Loucy (cell line): ENCODE results near the gene MMP24.

ENCODE experiments used
- H2AFZ ChIP-seq: fragments of 200-600 bp; sonication (generic); 2 replicates; pipeline ENCODE4 v1.6.0; 2016; ENCODE audit warnings: antibody characterized with exemption, mild to moderate bottlenecking, low read length, moderate library complexity
- H3F3A ChIP-seq: fragments of 200-600 bp; 2 replicates; pipeline ENCODE4 v1.6.0; 2016; ENCODE audit warnings: antibody characterized with exemption, low read depth, mild to moderate bottlenecking
- H3K27me3 ChIP-seq: fragments of 200-600 bp; sonication (generic); 2 replicates; pipeline ENCODE4 v1.6.1; 2014; ENCODE audit warnings: low read length, mild to moderate bottlenecking; ENCODE audit not compliant: insufficient read depth, poor library complexity, severe bottlenecking
- H3K36me3 ChIP-seq: fragments of 200-600 bp; sonication (generic); 2 replicates; pipeline ENCODE4 v1.6.1; 2016; ENCODE audit warnings: low read length; ENCODE audit not compliant: insufficient read depth
- H3K4me1 ChIP-seq: fragments of 200-600 bp; sonication (generic); 2 replicates; pipeline ENCODE4 v1.5.1; 2014; ENCODE audit warnings: low read length, mild to moderate bottlenecking; ENCODE audit not compliant: insufficient read depth, poor library complexity, severe bottlenecking
- H3K4me2 ChIP-seq: fragments of 200-600 bp; sonication (generic); 2 replicates; pipeline ENCODE4 v1.6.0; 2014; ENCODE audit warnings: antibody characterized with exemption, low read length, low read depth, mild to moderate bottlenecking; ENCODE audit not compliant: poor library complexity, severe bottlenecking
- H3K4me3 ChIP-seq: fragments of 200-600 bp; sonication (generic); 2 replicates; pipeline ENCODE4 v1.5.1; 2014; ENCODE audit warnings: low read length, mild to moderate bottlenecking, mixed read lengths; ENCODE audit not compliant: poor library complexity, severe bottlenecking
- H3K79me2 ChIP-seq: fragments of 200-600 bp; sonication (generic); 2 replicates; pipeline ENCODE4 v1.6.1; 2014; ENCODE audit warnings: low read length; ENCODE audit not compliant: insufficient read depth
- H3K9ac ChIP-seq: fragments of 200-600 bp; sonication (generic); 2 replicates; pipeline ENCODE4 v1.6.0; 2014; ENCODE audit warnings: mild to moderate bottlenecking, low read depth, low read length, moderate library complexity; ENCODE audit not compliant: poor library complexity, severe bottlenecking
- H3K9me2 ChIP-seq: fragments of 200-600 bp; sonication (generic); replicated peaks from 2 replicates; pipeline ENCODE4 v1.6.1; 2016; ENCODE audit warnings: low read depth, low read length, mixed read lengths
- H3K9me3 ChIP-seq: fragments of 200-600 bp; sonication (generic); 2 replicates; pipeline ENCODE4 v1.6.1; 2014; ENCODE audit warnings: mild to moderate bottlenecking, antibody characterized with exemption, low read length, low read depth; ENCODE audit not compliant: insufficient read depth
- H4K20me1 ChIP-seq: fragments of 200-600 bp; sonication (generic); 2 replicates; pipeline ENCODE4 v1.6.0; 2014; ENCODE audit warnings: antibody characterized with exemption, low read length, mild to moderate bottlenecking; ENCODE audit not compliant: insufficient read depth, poor library complexity, severe bottlenecking
- EZH2phosphoT487 ChIP-seq: fragments of 200-600 bp; IDR thresholded peaks from 2 replicates; pipeline ENCODE4 v1.6.1; 2018; ENCODE audit warnings: antibody characterized with exemption, mild to moderate bottlenecking, moderate library complexity, borderline replicate concordance
- TF ChIP-seq, protein P1 (sequence below): fragments of 200-600 bp; sonication (generic); conservative IDR thresholded peaks from 2 replicates; pipeline ENCODE4 v1.5.1; 2014; ENCODE audit warnings: mild to moderate bottlenecking, antibody characterized with exemption, low read length

MMP24 gene

DNA sequence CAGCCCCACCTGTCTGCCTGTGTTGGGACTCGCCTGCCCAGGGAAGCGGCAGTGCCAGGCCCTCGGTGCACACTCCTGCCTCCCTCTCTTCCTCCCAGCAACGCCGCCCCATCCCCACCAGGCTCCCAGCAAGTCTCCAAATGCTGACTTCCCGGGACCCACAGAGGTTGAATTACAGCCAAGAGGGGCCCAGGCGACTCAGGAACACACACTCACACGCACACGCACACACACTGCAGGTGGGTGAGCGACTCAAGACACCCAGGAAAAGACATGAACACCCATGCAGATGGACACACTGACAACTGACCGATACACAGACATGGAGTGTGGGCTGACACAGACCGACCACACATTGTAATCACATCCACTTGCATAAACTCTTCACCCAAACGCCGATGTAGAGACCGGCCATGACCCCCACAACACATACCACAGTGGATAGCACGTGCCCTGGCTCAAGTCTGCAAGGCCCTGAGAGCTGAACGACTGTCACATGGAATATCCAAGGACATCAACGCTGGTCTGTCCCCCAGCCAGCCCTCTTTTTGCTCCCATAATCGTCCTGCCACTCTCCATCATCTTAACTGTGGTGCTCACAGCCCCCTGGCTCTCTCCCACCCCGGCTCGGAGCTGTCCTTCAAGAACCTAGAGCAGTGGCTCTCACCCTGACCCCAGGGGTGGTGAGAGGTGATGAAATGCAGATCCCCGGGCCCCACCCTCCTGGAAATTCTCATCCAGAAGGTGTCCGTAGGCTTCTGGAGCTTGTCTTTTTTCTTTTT lies 66.2 kb downstream of the MMP24 start:
- Histone ChIP-seq H3K79me2 (no peaks in the 10 kb centered on the region), H3K9me2 (no peaks in the 10 kb centered on the region), H3K27me3 (no peaks in the 10 kb centered on the region), H3F3A (no peaks in the 10 kb centered on the region), H3K9ac (no peak overlapping the region), H3K9me3 (no peaks in the 10 kb centered on the region), H3K4me1 (no peaks in the 10 kb centered on the region), H4K20me1 (no peaks in the 10 kb centered on the region), H3K4me2 (no peak overlapping the region), H3K4me3 (no peak overlapping the region), H2AFZ (no peak overlapping the region), H3K36me3 (no peaks in the 10 kb centered on the region)
- TF ChIP-seq, protein P1, sequence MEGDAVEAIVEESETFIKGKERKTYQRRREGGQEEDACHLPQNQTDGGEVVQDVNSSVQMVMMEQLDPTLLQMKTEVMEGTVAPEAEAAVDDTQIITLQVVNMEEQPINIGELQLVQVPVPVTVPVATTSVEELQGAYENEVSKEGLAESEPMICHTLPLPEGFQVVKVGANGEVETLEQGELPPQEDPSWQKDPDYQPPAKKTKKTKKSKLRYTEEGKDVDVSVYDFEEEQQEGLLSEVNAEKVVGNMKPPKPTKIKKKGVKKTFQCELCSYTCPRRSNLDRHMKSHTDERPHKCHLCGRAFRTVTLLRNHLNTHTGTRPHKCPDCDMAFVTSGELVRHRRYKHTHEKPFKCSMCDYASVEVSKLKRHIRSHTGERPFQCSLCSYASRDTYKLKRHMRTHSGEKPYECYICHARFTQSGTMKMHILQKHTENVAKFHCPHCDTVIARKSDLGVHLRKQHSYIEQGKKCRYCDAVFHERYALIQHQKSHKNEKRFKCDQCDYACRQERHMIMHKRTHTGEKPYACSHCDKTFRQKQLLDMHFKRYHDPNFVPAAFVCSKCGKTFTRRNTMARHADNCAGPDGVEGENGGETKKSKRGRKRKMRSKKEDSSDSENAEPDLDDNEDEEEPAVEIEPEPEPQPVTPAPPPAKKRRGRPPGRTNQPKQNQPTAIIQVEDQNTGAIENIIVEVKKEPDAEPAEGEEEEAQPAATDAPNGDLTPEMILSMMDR = no peak
- no peak for TF ChIP-seq EZH2phosphoT487

DNA sequence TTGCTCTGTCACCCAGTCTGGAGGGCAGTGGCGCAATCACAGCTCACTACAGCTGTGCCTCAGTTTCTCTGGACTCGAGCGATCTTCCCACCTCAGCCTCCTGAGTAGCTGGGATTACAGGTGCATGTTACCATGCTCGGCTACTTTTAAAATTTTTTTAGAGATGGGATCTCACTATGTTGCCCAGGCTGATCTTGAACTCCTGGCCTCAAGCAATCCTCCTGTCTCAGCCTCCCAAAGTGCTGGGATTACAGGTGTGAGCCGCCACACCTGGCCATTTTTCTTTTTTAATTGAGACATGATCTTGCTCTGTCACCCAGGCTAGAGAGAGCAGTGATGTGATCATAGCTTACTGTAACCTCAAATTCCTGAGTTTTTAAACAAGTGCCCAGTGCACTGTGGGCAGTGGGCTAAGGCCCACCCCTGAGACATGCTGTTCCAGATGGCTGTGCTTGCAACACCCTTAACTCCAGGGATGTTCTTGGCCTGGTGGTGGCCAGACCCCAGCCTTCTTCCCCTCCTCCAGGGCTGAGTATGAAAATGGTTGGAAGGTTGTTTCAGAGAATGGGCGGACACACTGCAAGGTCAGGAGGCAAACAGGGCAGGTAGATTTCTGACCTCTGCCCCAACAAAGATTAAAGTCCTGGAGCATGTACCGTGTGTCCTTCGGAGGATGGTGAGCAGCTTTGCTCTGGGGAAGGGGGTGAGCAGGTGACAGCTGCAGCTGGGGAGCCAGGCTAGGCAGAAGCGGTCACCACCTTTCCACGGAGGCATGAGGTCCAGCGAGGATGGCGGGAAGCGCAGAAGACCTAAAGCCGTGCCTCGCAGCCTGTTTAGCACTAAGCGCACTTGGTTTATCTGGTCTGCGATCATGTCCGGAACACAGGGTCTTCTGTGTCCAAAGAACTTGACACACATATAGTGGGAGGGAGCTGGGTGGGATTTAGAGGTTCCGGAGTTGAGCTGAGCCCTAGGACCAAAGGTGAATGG lies 67.1 kb downstream of the MMP24 start:
- Histone ChIP-seq H3F3A (no peaks in the 10 kb centered on the region), H3K27me3 (no peaks in the 10 kb centered on the region), H3K4me3 (no peak overlapping the region), H3K9ac (no peak overlapping the region), H4K20me1 (no peaks in the 10 kb centered on the region), H3K79me2 (no peaks in the 10 kb centered on the region), H3K4me2 (no peak overlapping the region), H3K9me3 (no peaks in the 10 kb centered on the region), H3K9me2 (no peaks in the 10 kb centered on the region), H3K36me3 (no peaks in the 10 kb centered on the region), H3K4me1 (no peaks in the 10 kb centered on the region), H2AFZ (no peak overlapping the region)
- no peak for TF ChIP-seq EZH2phosphoT487
- TF ChIP-seq, protein P1 = no peak

DNA sequence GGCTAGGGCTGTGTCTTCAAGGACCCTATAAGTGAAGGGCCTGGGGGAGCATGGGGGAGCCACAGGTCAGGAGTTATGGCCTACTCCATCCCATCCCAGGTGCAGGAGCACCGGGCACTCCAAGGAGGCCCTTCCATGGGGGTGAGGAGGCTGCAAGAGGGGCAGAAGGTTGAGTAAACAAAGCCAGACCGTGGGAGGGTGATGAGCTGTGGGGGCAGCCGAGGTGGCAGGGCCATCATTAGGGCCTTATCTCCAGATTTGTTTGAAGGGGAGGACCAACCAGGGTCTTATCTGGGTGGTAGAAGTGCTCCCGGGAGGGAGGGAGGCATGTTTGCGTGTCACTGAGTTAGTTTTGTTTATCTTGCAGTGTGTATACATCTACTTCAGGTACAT lies 67.8 kb downstream of the MMP24 start:
- H3K79me2 ChIP-seq = no peaks in the 10 kb centered on the region
- H3K9me3 ChIP-seq = no peaks in the 10 kb centered on the region
- H3K36me3 ChIP-seq = no peaks in the 10 kb centered on the region
- no peak for TF ChIP-seq EZH2phosphoT487
- TF ChIP-seq, protein P1 = no peak
- H3K9me2 ChIP-seq = no peaks in the 10 kb centered on the region
- no peaks in the 10 kb centered on the region for H3F3A ChIP-seq
- no peak overlapping the region for H2AFZ ChIP-seq
- no peaks in the 10 kb centered on the region for H3K27me3 ChIP-seq
- no peak overlapping the region for H3K4me3 ChIP-seq
- no peak overlapping the region for H3K4me2 ChIP-seq
- H4K20me1 ChIP-seq = no peaks in the 10 kb centered on the region
- H3K9ac ChIP-seq = no peak overlapping the region
- H3K4me1 ChIP-seq = no peaks in the 10 kb centered on the region
